Thymus (tissue), 11 donors: Measurements from ENCODE around the gene DMBT1. TPM values are rescaled to one million over a fixed set of nuclear protein-coding genes. Genes with fewer than 3 reads are reported as not detected.

Experiments
- DNase-seq, 9 donors: peaks; one replicate each; pipeline ENCODE4 v3.0.0-alpha.2; 2013; ENCODE audit warnings: low spot score in 9 of 9, low read depth in 6 of 9, missing footprints in 1 of 9
- H3K27ac ChIP-seq, 2 donors: one replicate each; pipeline ENCODE4 v1.5.1; 2013; ENCODE audit warnings: control low read depth in 1 of 2, low read depth in 1 of 2, low read length in 1 of 2, mild to moderate bottlenecking in 1 of 2, moderate library complexity in 1 of 2
- H3K27me3 ChIP-seq, 2 donors: one replicate each; pipeline ENCODE4 v1.5.1; 2013; ENCODE audit warnings: low read length in 1 of 2; ENCODE audit not compliant: control insufficient read depth in 2 of 2, insufficient read depth in 1 of 2
- H3K36me3 ChIP-seq, 2 donors: one replicate each; pipeline ENCODE4 v1.5.1; 2013; ENCODE audit warnings: low read length in 1 of 2, mild to moderate bottlenecking in 1 of 2, moderate library complexity in 1 of 2; ENCODE audit not compliant: control insufficient read depth in 2 of 2, insufficient read depth in 2 of 2
- H3K4me1 ChIP-seq, 2 donors: one replicate each; pipeline ENCODE4 v1.5.1; 2013; ENCODE audit warnings: low read length in 2 of 2; ENCODE audit not compliant: control insufficient read depth in 2 of 2, insufficient read depth in 2 of 2
- H3K4me3 ChIP-seq, 2 donors: one replicate each; pipeline ENCODE4 v1.5.1; 2013; ENCODE audit warnings: low read length in 2 of 2, control low read depth in 1 of 2, mild to moderate bottlenecking in 1 of 2
- H3K9me3 ChIP-seq, 2 donors: one replicate each; pipeline ENCODE4 v1.5.1; 2013; ENCODE audit warnings: low read length in 1 of 2, mild to moderate bottlenecking in 1 of 2; ENCODE audit not compliant: control insufficient read depth in 2 of 2, insufficient read depth in 1 of 2
- WGBS: extraction: QIAGEN DNeasy Blood & Tissue Kit; methylation state at CpG from one replicate; pipeline ENCODE4 v1.1.7; 2013; 5-methylcytosine and 5-hydroxymethylcytosine counted together
- polyA plus RNA-seq: library from polyadenylated mRNA; stranded (reverse); fragments of 200-250 nt; gene quantifications from one replicate; pipeline ENCODE4 v1.2.3, GENCODE V29; 2013
- total RNA-seq: library from RNA; stranded (reverse); fragments of 120-200 nt; gene quantifications from one replicate; pipeline ENCODE4 v1.2.4, GENCODE V29; 2013
- donor health status: healthy.

DMBT1 gene
- total and polyA plus RNA-seq, 2 donors = 0.09 to 0.27 TPM

DNA sequence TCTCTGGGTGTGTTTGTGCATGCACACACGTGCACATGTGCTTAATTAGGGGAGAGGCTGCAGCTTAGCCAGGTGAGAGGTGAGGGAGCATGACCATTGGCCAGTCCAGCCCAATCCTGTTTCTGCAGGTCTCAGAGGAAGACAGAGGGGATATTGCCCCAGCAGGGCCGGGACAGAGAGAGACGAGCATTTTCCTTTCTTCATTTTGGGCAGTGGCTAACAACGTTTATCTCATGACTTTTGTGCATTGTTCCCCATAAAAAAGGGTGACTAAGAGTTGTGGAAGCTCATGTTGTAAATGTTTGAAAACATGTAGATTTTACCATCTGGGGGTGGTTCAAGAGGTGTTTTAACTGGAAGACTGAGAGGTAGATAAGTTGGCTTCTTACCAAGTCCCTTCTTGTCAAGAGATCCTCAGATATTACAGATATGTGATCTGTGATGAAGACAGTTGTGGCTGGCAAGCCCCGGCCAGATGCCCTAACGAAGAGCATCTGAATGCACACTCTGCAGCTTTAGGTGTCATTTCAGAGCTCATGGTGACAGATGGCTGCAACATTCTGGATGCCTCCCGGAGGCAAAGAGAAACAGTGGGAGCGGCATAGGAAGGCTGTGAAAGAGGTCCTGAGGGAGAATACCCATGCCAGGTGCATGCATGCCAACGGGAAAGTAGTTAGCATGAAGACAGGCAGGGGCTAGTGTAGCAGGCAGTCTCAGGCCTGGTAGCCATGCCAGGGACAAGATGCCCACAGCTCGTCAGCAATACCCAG, 16.7 kb upstream of the DMBT1 start:
- 85% methylated on average over 10 of the region's 10 CpGs for WGBS
- no peaks in the 10 kb centered on the region for H3K36me3 ChIP-seq
- H3K4me1 ChIP-seq = no peaks in the 10 kb centered on the region
- DNase-seq = no peak
- no peak overlapping the region for H3K27ac ChIP-seq
- H3K9me3 ChIP-seq = no peaks in the 10 kb centered on the region
- no peaks in the 10 kb centered on the region for H3K27me3 ChIP-seq
- no peak overlapping the region for H3K4me3 ChIP-seq

DNA sequence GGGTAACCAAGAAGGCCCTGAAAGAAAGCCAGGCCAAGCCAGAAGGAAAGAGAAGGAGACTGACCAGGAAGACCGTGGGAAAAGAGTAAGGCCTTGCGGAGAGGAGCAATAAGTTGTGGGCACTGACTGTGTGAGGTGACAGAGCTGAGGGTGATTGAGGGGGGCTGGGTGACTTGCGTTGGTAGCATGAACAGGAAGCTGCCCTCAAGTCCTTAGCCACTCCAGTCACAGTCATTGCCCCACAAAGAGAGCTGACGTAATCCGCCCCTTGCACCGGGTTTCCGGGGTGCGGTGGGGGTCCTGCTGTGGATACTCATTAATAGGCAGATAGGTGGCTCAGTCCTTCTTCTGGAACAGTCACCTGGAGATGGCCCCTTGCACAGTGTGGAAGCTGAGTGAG, 16.1 kb upstream of the DMBT1 start:
- no peaks in the 10 kb centered on the region for H3K9me3 ChIP-seq
- H3K27ac ChIP-seq = no peak overlapping the region
- no peak overlapping the region for H3K4me3 ChIP-seq
- no peaks in the 10 kb centered on the region for H3K27me3 ChIP-seq
- no peaks in the 10 kb centered on the region for H3K4me1 ChIP-seq
- 95% methylated on average over 8 of the region's 8 CpGs for WGBS
- DNase-seq = no peak
- no peaks in the 10 kb centered on the region for H3K36me3 ChIP-seq

DNA sequence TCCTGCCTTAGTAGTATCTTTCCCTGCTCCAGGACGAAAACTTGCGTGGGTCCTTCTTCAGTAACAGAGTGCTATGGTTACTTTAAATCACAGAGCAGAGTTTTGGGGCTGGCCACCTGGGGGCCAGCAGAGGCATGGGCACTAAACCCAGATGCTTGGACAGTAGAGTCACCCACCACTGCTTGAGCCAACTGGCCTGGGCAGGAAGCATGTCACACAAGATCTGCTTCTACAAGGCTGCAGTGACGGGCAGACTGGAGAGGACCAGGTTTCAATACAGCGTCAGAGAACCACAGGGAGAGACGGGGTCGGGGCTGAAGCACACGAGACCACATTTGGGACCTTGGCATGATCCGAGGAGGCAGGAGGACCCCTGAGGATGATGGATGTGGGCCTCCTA, 14.3 kb upstream of the DMBT1 start:
- Histone ChIP-seq H3K9me3 (no peaks in the 10 kb centered on the region), H3K4me1 (no peaks in the 10 kb centered on the region), H3K36me3 (no peaks in the 10 kb centered on the region), H3K27me3 (no peaks in the 10 kb centered on the region), H3K4me3 (no peak overlapping the region), H3K27ac (no peak overlapping the region)
- WGBS = 95% methylated on average over 8 of the region's 8 CpGs
- DNase-seq = no peak

DNA sequence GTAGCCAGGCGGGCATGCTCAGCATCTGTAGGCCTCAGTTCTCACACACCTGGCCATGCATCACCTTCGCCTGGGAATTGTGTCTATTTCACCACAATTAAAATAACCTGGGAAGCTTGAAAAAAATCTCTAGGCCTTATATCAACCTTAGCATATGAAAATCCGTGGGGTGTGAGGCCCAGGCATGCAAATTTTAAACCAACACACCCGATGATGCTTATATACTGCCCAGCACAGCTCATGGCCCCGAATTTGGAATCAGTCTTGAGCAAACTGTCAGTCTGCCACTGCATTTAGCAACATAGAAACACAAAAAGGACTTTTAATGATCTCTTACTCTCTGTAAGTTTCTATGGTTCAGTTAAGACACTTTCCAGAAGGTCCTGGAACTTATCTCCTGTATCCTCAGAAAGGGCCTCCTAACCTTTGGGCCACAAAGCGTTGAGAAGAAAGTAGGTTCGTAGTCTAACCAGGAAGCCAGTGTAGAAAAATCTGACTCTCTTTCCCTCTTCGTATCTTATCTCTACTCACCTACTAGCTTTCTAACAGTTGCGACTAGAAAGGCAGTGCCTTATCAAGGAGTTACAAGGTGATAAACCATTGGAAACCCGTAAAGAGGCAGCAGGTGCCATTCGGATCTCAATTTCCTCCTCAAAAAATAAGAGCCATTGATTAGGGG, 12.0 kb upstream of the DMBT1 start:
- Histone ChIP-seq H3K27ac (no peak overlapping the region), H3K36me3 (no peaks in the 10 kb centered on the region), H3K27me3 (no peaks in the 10 kb centered on the region), H3K4me1 (no peaks in the 10 kb centered on the region), H3K4me3 (no peak overlapping the region), H3K9me3 (no peaks in the 10 kb centered on the region)
- WGBS = 91% methylated on average over 11 of the region's 11 CpGs
- DNase-seq = no peak

DNA sequence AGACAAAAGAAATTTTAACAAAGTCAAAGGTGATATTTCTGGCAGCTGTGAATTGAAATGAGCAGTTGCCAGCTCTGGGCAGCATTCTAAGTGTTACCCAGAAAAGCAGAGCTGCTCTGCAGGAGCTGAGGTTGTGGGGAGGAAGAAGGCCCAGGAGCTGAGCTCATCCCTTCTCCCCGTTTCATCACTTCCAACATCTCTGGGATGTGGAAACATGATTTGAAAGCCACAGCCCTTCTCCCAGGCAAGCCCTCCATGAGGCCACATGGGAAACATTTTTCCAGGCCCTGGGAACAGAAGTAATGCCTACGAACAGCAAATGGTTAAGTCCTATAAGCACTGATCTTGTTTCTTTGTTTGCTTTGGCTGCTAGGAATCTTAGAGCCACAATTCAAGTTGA, 10.9 kb upstream of the DMBT1 start:
- DNase-seq = no peak
- no peaks in the 10 kb centered on the region for H3K36me3 ChIP-seq
- no peaks in the 10 kb centered on the region for H3K9me3 ChIP-seq
- H3K27ac ChIP-seq = no peak overlapping the region
- WGBS = 95% methylated on average over 2 of the region's 2 CpGs
- H3K4me1 ChIP-seq = no peaks in the 10 kb centered on the region
- no peak overlapping the region for H3K4me3 ChIP-seq
- no peaks in the 10 kb centered on the region for H3K27me3 ChIP-seq

DNA sequence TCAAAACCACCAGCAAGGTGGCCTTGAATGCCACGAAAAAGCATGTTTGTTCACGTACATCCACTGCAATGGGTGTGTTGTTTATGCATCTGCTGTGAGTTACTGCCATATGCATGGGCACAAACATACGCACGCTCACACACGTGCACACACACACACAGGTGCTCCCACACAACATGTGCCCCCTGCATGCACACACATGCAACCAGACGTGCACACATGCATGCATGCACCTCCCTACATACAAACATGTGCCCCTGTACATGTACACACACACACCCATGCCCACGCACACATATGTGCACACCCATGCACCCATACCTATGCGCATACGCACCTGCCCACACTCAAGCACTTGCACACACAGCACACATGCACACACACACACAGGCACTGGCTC, 10.1 kb upstream of the DMBT1 start:
- H3K4me1 ChIP-seq = no peaks in the 10 kb centered on the region
- no peaks in the 10 kb centered on the region for H3K27me3 ChIP-seq
- H3K4me3 ChIP-seq = no peak overlapping the region
- no peak overlapping the region for H3K27ac ChIP-seq
- 96% methylated on average over 9 of the region's 9 CpGs for WGBS
- H3K9me3 ChIP-seq = no peaks in the 10 kb centered on the region
- H3K36me3 ChIP-seq = no peaks in the 10 kb centered on the region
- no peak for DNase-seq

DNA sequence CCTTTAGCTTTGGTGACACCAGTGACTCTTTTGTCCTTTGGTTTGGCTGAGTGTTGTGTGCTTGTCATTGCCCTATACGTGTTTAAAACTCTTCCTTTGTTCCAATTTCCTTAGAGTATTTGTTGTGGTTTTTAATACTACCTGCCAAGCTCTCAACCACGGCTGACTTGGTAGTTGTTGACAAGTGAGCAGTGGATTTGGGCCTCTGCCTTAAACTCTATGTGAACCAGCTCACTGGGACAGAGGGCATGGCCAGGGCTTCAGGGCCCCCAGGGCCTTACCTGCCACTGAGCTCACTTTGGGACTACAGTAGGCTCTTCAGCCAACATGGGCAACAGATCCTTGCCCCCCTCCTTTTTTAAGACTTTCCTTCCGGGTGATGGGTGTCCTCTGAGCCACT, 9.6 kb upstream of the DMBT1 start:
- no peak for DNase-seq
- no peaks in the 10 kb centered on the region for H3K27me3 ChIP-seq
- H3K9me3 ChIP-seq = no peaks in the 10 kb centered on the region
- H3K4me3 ChIP-seq = no peak overlapping the region
- no peaks in the 10 kb centered on the region for H3K36me3 ChIP-seq
- no peaks in the 10 kb centered on the region for H3K4me1 ChIP-seq
- H3K27ac ChIP-seq = no peak overlapping the region
- 36% methylated on average over 3 of the region's 3 CpGs for WGBS

DNA sequence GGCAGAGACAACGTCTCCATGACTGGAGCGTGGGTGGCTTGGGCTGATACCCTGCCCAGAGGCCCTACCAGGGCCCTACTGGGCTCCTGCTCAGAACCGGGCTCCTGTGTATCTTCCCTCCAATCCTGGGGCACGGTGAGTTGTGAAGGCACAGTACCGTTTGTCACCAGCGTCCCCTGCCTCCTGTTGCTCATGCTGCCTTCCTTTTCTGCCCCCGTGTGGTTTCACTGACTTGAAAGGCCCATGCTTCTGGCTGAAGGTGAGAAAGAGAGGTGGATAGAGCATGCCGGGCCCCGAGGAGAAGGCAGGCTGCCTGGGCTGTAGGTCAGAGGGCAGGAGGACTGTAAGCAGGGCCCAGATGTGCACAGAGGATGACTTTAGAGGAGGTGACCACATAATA, 9.1 kb upstream of the DMBT1 start:
- no peaks in the 10 kb centered on the region for H3K4me1 ChIP-seq
- no peak for DNase-seq
- no peaks in the 10 kb centered on the region for H3K27me3 ChIP-seq
- WGBS = 51% methylated on average over 9 of the region's 9 CpGs
- no peaks in the 10 kb centered on the region for H3K36me3 ChIP-seq
- H3K27ac ChIP-seq = no peak overlapping the region
- no peaks in the 10 kb centered on the region for H3K9me3 ChIP-seq
- H3K4me3 ChIP-seq = no peak overlapping the region

DNA sequence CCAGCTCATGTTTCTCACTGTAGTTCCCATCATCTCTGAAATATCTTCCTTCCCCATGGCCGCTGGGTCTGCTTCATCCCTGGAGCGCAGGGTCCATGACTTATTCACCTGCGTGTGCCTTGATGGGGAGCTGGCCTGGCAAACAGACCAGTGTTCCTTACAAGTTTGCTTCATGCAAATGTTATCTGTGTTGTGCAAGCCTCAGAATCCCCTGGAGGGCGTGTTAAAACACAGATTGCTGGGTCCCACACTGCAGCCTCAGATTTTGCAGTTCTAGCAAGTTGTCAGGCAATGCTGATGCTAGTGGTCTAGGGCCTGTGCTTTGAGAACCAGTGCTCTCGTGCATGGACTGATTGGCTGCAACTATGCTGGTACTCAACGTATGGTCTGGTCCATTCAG, 7.2 kb upstream of the DMBT1 start:
- H3K4me1 ChIP-seq = no peaks in the 10 kb centered on the region
- 94% methylated on average over 6 of the region's 6 CpGs for WGBS
- H3K4me3 ChIP-seq = no peak overlapping the region
- no peak overlapping the region for H3K27ac ChIP-seq
- no peaks in the 10 kb centered on the region for H3K9me3 ChIP-seq
- H3K27me3 ChIP-seq = no peaks in the 10 kb centered on the region
- no peaks in the 10 kb centered on the region for H3K36me3 ChIP-seq
- no peak for DNase-seq
